Mammary epithelial cell (primary cell): ENCODE measurements around the gene SFPQ.

Experiments
- EZH2 ChIP-seq: IDR thresholded peaks from 2 replicates; pipeline ENCODE4 v1.6.1; 2012; ENCODE audit warnings: low read length, inconsistent platforms, borderline replicate concordance
- TF ChIP-seq, protein P1 (sequence below), 2 donors: IDR thresholded peaks in 1 of 2; conservative IDR thresholded peaks in 1 of 2; 2 replicates each; pipeline ENCODE4 v1.5.1; 2011 to 2012; ENCODE audit warnings: inconsistent platforms in 2 of 2, low read length in 2 of 2, mild to moderate bottlenecking in 2 of 2, control low read depth in 1 of 2, low read depth in 1 of 2; ENCODE audit not compliant: insufficient read depth in 1 of 2; ENCODE audit errors: extremely low read depth in 1 of 2

DNA sequence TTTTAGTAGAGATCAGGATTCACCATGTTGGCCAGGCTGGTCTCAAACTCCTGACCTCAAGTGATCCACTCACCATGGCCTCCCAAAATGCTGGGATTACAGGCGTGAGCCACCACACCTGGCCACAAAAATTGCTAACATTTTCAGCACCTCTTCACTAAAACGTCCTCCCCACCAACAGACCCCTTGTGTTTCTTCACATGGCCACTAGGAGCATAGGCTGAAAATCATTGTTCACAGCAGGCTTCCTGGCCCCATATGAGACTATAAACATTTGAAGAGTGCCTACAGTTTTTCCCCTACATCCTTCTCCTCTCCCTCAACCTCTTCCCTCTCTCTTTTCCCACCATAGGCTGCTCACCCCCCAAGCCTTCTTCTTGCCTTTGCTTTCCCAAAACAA, 28.0 kb upstream of the SFPQ start:
- TF ChIP-seq, protein P1, sequence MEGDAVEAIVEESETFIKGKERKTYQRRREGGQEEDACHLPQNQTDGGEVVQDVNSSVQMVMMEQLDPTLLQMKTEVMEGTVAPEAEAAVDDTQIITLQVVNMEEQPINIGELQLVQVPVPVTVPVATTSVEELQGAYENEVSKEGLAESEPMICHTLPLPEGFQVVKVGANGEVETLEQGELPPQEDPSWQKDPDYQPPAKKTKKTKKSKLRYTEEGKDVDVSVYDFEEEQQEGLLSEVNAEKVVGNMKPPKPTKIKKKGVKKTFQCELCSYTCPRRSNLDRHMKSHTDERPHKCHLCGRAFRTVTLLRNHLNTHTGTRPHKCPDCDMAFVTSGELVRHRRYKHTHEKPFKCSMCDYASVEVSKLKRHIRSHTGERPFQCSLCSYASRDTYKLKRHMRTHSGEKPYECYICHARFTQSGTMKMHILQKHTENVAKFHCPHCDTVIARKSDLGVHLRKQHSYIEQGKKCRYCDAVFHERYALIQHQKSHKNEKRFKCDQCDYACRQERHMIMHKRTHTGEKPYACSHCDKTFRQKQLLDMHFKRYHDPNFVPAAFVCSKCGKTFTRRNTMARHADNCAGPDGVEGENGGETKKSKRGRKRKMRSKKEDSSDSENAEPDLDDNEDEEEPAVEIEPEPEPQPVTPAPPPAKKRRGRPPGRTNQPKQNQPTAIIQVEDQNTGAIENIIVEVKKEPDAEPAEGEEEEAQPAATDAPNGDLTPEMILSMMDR (conservative IDR thresholded peaks at IDR 0.05 in 1 of 2, IDR thresholded peaks at IDR 0.05 in 1 of 2; ENCODE audit: extremely low read depth in 1 of 2, insufficient read depth in 1 of 2, low read depth in 1 of 2, low read length in 2 of 2), result peak; percentile 35 to 44
- TF ChIP-seq EZH2, result no peak
